CD4-positive, alpha-beta memory T cell (primary cell): Measurements from ENCODE around the gene TIMM10B. TPM values are rescaled to one million over a fixed set of nuclear protein-coding genes. Genes with fewer than 3 reads are reported as not detected.

Experiments
- polyA plus RNA-seq, 2 donors: library from polyadenylated mRNA; unstranded; fragments of 300-500 nt; fragmentation: Illumina TruSeq; gene quantifications; one replicate each; pipeline ENCODE4 v1.2.3, GENCODE V29; 2021
- total RNA-seq, 2 experiments: library from RNA; stranded (reverse); gene quantifications; one replicate each; pipeline ENCODE4 v1.2.3, GENCODE V29; 2021

TIMM10B gene
- total and polyA plus RNA-seq, 4 experiments from 2014 or later = 29.9 to 60.3 (median 43.5) TPM

Other genes with a start within 250 kb of the TIMM10B start
- gene FHIP1B, start 246.9 kb upstream of the TIMM10B start, total RNA-seq = 10 to 100 TPM; 48.7 to 50.8 TPM
- 10 to 100 TPM; 12.0 to 16.7 TPM for gene FHIP1B, start 246.9 kb upstream of the TIMM10B start, polyA plus RNA-seq
- under 1 TPM; 0.58 to 0.61 TPM for gene CNGA4, start 242.4 kb upstream of the TIMM10B start, total RNA-seq
- gene CNGA4, start 242.4 kb upstream of the TIMM10B start, polyA plus RNA-seq = not detected
- gene CCKBR, start 221.7 kb upstream of the TIMM10B start, total RNA-seq = not detected
- not detected for gene CCKBR, start 221.7 kb upstream of the TIMM10B start, polyA plus RNA-seq
- gene CAVIN3, start 161.0 kb upstream of the TIMM10B start, total RNA-seq = under 1 TPM in 1 of 2 experiments, not detected in 1; 0.36 TPM
- under 1 TPM in 1 of 2 donors, not detected in 1; 0.70 TPM for gene CAVIN3, start 161.0 kb upstream of the TIMM10B start, polyA plus RNA-seq
- gene SMPD1, start 91.0 kb upstream of the TIMM10B start, total RNA-seq = 10 to 100 TPM; 39.3 to 43.6 TPM
- 10 to 100 TPM in 1 of 2 donors, 1 to 10 TPM in 1; 9.2 to 12.1 TPM for gene SMPD1, start 91.0 kb upstream of the TIMM10B start, polyA plus RNA-seq
- gene APBB1, start 62.4 kb upstream of the TIMM10B start, total RNA-seq = 10 to 100 TPM; 93.2 to 93.5 TPM
- 100 to 1,000 TPM in 1 of 2 donors, 10 to 100 TPM in 1; 84.7 to 107 TPM for gene APBB1, start 62.4 kb upstream of the TIMM10B start, polyA plus RNA-seq
- 1 to 10 TPM in 1 of 2 experiments, under 1 TPM in 1; 0.83 to 1.3 TPM for gene HPX, start 40.5 kb upstream of the TIMM10B start, total RNA-seq
- gene HPX, start 40.5 kb upstream of the TIMM10B start, polyA plus RNA-seq = not detected
- 10 to 100 TPM; 22.9 to 23.1 TPM for gene TRIM3, start 7.6 kb upstream of the TIMM10B start, total RNA-seq
- 1 to 10 TPM; 1.2 to 3.5 TPM for gene TRIM3, start 7.6 kb upstream of the TIMM10B start, polyA plus RNA-seq
- gene ARFIP2, start 170 bp upstream of the TIMM10B start, total RNA-seq = 10 to 100 TPM; 53.9 to 56.9 TPM
- 10 to 100 TPM; 34.1 to 35.8 TPM for gene ARFIP2, start 170 bp upstream of the TIMM10B start, polyA plus RNA-seq
- gene DNHD1, start 15.8 kb downstream of the TIMM10B start, total RNA-seq = 10 to 100 TPM; 45.9 to 54.0 TPM
- 1 to 10 TPM; 1.2 to 1.4 TPM for gene DNHD1, start 15.8 kb downstream of the TIMM10B start, polyA plus RNA-seq
- gene RRP8, start 122.1 kb downstream of the TIMM10B start, total RNA-seq = 10 to 100 TPM; 29.9 to 36.0 TPM
- 10 to 100 TPM; 19.5 to 28.4 TPM for gene RRP8, start 122.1 kb downstream of the TIMM10B start, polyA plus RNA-seq
- gene ILK, start 122.3 kb downstream of the TIMM10B start, total RNA-seq = 100 to 1,000 TPM; 131 to 132 TPM
- 100 to 1,000 TPM; 121 to 129 TPM for gene ILK, start 122.3 kb downstream of the TIMM10B start, polyA plus RNA-seq
- gene TAF10, start 130.7 kb downstream of the TIMM10B start, total RNA-seq = 100 to 1,000 TPM; 116 to 120 TPM
- 100 to 1,000 TPM; 171 to 367 TPM for gene TAF10, start 130.7 kb downstream of the TIMM10B start, polyA plus RNA-seq
- gene TPP1, start 137.9 kb downstream of the TIMM10B start, total RNA-seq = 100 to 1,000 TPM; 194 to 198 TPM
- gene TPP1, start 137.9 kb downstream of the TIMM10B start, polyA plus RNA-seq = 100 to 1,000 TPM; 103 to 144 TPM
- 1 to 10 TPM; 6.4 to 6.7 TPM for gene DCHS1, start 174.3 kb downstream of the TIMM10B start, total RNA-seq
- gene DCHS1, start 174.3 kb downstream of the TIMM10B start, polyA plus RNA-seq = 1 to 10 TPM in 1 of 2 donors, under 1 TPM in 1; 0.47 to 2.5 TPM
- 10 to 100 TPM; 33.4 to 36.9 TPM for gene MRPL17, start 201.8 kb downstream of the TIMM10B start, total RNA-seq
- 10 to 100 TPM; 12.7 to 42.6 TPM for gene MRPL17, start 201.8 kb downstream of the TIMM10B start, polyA plus RNA-seq